GM12875 (cell line): ENCODE measurements around the gene GPR32.
"Not testable (repeated sequence)": the region's sequence is repeated elsewhere in the genome, so short reads cannot be mapped to it uniquely, and the experiment has no call there.

Experiments used
- H3K4me3 ChIP-seq: one replicate; pipeline ENCODE4 v1.5.1; 2011; ENCODE audit warnings: low read depth, low read length, control low read depth
- CTCF ChIP-seq: IDR thresholded peaks from 2 replicates; pipeline ENCODE4 v1.5.1; 2011; ENCODE audit warnings: low read depth, mild to moderate bottlenecking, control low read depth, inconsistent platforms, low read length, moderate library complexity, borderline replicate concordance; ENCODE audit not compliant: insufficient read depth

GPR32 gene

GRCh38 chr19:50799547-50799851 is 29.2 kb downstream of the GPR32 start:
- no peak overlapping the region for H3K4me3 ChIP-seq
- no peak for TF ChIP-seq CTCF

GRCh38 chr19:50801107-50801506 is 30.8 kb downstream of the GPR32 start:
- TF ChIP-seq CTCF = no peak
- H3K4me3 ChIP-seq = no peak overlapping the region

- no peak for TF ChIP-seq CTCF
- H3K4me3 ChIP-seq = peak overlapping the region; percentile 98
Measured at GRCh38 chr19:50803633-50804419, 33.6 kb downstream of the GPR32 start.

GRCh38 chr19:50804420-50805272 is 34.4 kb downstream of the GPR32 start:
- TF ChIP-seq CTCF = no peak
- peak overlapping the region; percentile 98 for H3K4me3 ChIP-seq

GRCh38 chr19:50808856-50809255 is 38.6 kb downstream of the GPR32 start:
- no peak overlapping the region for H3K4me3 ChIP-seq
- TF ChIP-seq CTCF = no peak

- H3K4me3 ChIP-seq = not testable (repeated sequence)
Measured at GRCh38 chr19:50811622-50812238, 41.5 kb downstream of the GPR32 start.

- TF ChIP-seq CTCF = no peak
- H3K4me3 ChIP-seq = no peak overlapping the region
Measured at GRCh38 chr19:50812474-50812873, 42.2 kb downstream of the GPR32 start.
